Measurements from ENCODE around the gene KAT7.

The KAT7 gene

GRCh38 chr17:49873466-49873865, 85.0 kb downstream of the KAT7 start:
- no peak for DNase-seq

DNA sequence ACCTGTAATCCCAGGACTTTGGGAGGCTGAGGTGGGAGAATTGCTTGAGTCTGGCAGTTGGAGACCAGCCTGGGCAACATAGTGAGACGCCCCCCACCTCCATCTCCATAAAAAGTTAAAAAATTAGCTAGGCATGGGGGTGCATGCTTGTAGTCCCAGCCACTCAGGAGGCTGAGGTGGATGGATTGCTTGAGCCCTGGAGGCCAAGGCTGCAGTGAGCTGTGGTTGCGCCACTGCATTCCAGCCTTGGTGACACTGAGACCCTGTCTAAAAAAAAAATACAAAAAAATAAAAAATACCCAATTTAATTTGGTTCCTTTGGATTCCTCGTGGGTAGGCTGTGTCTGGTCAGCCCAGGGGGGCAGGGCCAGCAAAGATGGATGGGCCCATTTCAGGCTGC, 85.4 kb downstream of the KAT7 start:
- no peak for DNase-seq

DNA sequence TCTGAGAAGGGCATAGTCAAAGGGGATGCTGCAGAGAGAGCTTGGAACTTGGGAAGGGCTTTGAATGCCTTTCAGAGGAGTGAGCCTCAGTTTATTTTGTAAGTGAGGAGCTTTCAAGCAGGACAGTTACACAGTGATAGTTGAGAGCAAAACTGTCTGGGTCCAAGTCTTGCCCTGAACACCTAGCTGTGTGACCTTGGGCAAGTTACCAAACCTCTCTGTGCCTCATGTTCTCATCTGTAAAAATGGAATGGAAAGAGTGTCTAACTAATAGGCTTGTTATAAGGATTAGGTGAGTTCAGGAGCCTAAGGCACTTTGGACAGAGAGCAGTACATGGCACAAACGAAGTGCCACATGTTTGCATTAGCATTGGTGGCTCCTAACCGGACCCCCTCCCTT, 86.4 kb downstream of the KAT7 start:
- DNase-seq = no peak

GRCh38 chr17:49875685-49876084, 87.2 kb downstream of the KAT7 start:
- no peak for DNase-seq

- DNase-seq = peak; percentile 40 to 61
Observed at GRCh38 chr17:49878931-49879904, 90.7 kb downstream of the KAT7 start.

- DNase-seq = peak in 1 of 2 donors; percentile 74
Observed at GRCh38 chr17:49880291-49881053, 92.0 kb downstream of the KAT7 start.

DNA sequence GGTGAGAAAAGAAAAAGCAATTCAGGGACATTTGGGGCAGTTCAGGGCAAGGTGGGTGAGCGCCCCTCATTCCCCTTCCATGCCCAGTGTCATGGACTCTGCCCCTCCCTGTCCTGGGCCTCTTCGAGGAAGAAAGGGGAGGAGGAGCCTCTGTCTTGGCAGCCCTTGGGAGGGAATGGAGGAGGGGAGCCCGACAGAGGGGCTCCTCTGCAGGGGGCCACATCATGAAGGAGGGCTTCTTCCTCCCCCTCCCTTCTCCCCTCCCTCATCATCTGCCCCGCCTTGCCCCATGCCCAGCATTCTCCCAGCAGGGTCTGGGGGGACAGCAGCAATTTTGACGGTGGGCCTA, 92.5 kb downstream of the KAT7 start:
- no peak for DNase-seq

DNA sequence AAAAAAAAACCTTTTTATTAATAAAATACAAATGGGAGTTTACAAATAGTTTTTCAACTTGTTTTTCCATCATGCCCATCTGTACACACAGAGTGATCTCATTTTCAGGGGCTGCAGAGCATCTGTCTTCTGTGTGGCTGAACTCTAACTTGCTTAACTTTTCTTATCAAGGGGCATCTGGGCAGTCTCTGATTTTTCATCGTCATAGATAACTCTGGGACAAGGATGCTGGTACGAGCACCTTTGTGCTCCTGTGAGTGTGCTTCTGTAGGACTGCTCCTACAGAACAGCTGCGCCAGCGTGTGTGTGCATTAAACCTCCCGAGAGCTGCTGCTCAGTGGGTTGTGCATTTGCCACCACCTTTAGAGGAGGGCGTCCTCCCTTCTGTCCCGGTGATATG, 94.0 kb downstream of the KAT7 start:
- no peak for DNase-seq
